HUES64 (cell line): Measurements from ENCODE around the gene AKR1E2.

Source experiments
- H3K27ac ChIP-seq: 2 replicates; pipeline ENCODE4 v1.7.0; 2013; ENCODE audit warnings: low read depth, low read length, inconsistent platforms
- H3K27me3 ChIP-seq: 2 replicates; pipeline ENCODE4 v1.6.1; 2013; ENCODE audit warnings: mild to moderate bottlenecking, low read length; ENCODE audit not compliant: insufficient read depth
- H3K36me3 ChIP-seq: 2 replicates; pipeline ENCODE4 v1.6.1; 2013; ENCODE audit warnings: mild to moderate bottlenecking, low read length; ENCODE audit not compliant: insufficient read depth
- H3K4me1 ChIP-seq: 2 replicates; pipeline ENCODE4 v1.6.1; 2013; ENCODE audit warnings: mild to moderate bottlenecking, low read length, moderate library complexity; ENCODE audit not compliant: insufficient read depth
- H3K4me3 ChIP-seq: 2 replicates; pipeline ENCODE4 v1.5.1; 2013; ENCODE audit warnings: mild to moderate bottlenecking, low read length, moderate library complexity
- H3K9ac ChIP-seq: 2 replicates; pipeline ENCODE4 v1.6.1; 2013; ENCODE audit warnings: mild to moderate bottlenecking, low read depth, low read length
- H3K9me3 ChIP-seq: 2 replicates; pipeline ENCODE4 v1.6.1; 2013; ENCODE audit warnings: low read depth, low read length; ENCODE audit not compliant: insufficient read depth
- WGBS: fragments of 150-250, 120-280 bp; methylation state at CpG from one replicate; pipeline ENCODE4 v1.1.7; 2013; ENCODE audit warnings: missing lambda C conversion rate; 5-methylcytosine and 5-hydroxymethylcytosine counted together

AKR1E2 gene

DNA sequence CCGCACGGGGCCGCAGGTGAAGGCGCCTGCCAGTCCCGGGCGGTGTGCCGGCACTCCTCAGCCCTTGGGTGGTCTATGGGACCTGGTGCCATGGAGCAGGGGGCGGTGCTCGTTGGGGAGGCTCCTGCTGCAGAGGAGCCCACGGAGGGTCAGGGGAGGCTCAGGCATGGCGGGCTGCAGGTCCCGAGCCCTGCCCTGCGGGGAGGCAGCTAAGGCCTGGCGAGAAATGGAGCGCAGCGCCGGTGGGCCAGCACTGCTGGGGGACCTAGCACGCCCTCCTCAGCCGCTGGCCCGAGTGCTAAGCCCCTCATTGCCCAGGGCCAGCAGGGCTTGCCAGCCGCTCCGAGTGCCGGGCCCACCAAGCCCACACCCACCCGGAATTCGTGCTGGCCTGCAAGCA lies 18.9 kb downstream of the AKR1E2 start:
- 97% methylated on average over 25 of the region's 25 CpGs for WGBS

GRCh38 chr10:4845766-4846165 lies 19.8 kb downstream of the AKR1E2 start:
- Histone ChIP-seq H3K27ac (no peak overlapping the region), H3K4me1 (peaks cover 5% of the 10 kb centered on the region; the same call in 1 of the 2 replicates), H3K9me3 (no peaks in the 10 kb centered on the region), H3K27me3 (no peaks in the 10 kb centered on the region), H3K4me3 (no peak overlapping the region), H3K36me3 (no peaks in the 10 kb centered on the region), H3K9ac (no peak overlapping the region)
- 94% methylated on average over 11 of the region's 11 CpGs for WGBS

More for the DNA sequence above, 18.9 kb downstream of the AKR1E2 start:
- no peaks in the 10 kb centered on the region for H3K9me3 ChIP-seq
- no peaks in the 10 kb centered on the region for H3K27me3 ChIP-seq
- H3K4me3 ChIP-seq = no peak overlapping the region
- H3K9ac ChIP-seq = no peak overlapping the region
- H3K27ac ChIP-seq = no peak overlapping the region
- H3K36me3 ChIP-seq = no peaks in the 10 kb centered on the region
- H3K4me1 ChIP-seq = peaks cover under 1% of the 10 kb centered on the region; the same call in 1 of the 2 replicates

DNA sequence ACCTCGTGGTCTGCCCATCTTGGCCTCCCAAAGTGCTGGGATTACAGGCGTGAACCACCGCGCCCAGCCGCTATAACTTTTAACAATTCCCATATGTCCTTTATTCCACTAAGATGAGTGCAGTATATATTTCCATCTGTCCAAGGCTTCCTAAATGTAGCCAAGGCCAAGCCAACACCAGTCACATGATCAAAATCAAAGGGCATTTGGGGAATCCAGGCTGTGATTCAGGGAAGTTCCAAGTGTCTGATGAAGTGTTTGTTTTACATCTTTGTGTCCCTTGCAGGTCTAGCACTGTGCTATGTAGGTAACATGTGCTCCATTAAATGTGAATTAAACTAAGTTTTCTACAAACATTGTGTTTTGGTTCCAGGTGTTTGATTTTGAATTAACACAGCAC lies 20.8 kb downstream of the AKR1E2 start:
- Histone ChIP-seq H3K27me3 (no peaks in the 10 kb centered on the region), H3K27ac (no peak overlapping the region), H3K9ac (no peak overlapping the region), H3K36me3 (no peaks in the 10 kb centered on the region), H3K4me3 (no peak overlapping the region), H3K4me1 (peaks cover 5% of the 10 kb centered on the region; the same call in 1 of the 2 replicates), H3K9me3 (no peaks in the 10 kb centered on the region)
- WGBS = 75% methylated on average over 5 of the region's 5 CpGs

DNA sequence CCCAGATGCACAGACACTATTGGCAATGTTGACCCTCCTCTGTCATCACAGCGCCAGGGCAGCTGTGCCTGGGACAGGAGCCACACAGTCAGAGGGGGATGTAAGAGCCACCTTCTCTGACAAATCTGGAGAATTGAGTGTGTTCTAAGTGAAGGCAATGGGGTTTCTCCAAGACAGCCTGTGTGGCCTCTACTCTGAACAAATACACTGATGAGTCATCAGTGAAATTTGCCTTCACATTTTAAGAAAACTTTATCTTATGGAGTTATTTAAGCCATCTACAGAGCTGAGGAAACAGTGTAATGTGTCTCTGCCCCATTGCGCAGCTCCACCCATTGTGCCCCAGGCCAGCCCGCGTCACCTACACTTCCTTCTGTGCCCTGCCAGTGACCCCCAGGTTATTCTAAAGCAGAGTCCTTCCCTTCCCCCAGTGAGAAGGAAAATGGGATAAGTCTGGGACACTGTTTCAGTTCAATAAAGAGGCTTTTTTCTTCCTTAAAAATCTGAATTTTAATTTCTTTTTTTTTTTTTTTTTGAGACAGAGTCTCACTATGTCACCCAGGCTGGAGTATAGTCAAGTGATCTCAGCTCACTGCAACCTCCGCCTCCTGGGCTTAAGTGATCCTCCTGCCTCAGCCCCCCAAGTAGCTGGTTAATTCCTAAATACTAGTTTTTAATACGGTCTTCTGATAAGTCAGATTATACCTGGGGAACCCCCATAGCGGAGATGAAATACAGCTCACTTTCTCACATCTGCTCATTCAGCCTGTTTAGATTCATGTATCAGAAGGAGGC lies 21.8 kb downstream of the AKR1E2 start:
- no peak overlapping the region for H3K27ac ChIP-seq
- peaks cover 5% of the 10 kb centered on the region; the same call in 1 of the 2 replicates for H3K4me1 ChIP-seq
- no peaks in the 10 kb centered on the region for H3K36me3 ChIP-seq
- no peaks in the 10 kb centered on the region for H3K27me3 ChIP-seq
- H3K9ac ChIP-seq = no peak overlapping the region
- WGBS = 100% methylated on average over 7 of the region's 7 CpGs
- H3K9me3 ChIP-seq = no peaks in the 10 kb centered on the region
- H3K4me3 ChIP-seq = no peak overlapping the region

DNA sequence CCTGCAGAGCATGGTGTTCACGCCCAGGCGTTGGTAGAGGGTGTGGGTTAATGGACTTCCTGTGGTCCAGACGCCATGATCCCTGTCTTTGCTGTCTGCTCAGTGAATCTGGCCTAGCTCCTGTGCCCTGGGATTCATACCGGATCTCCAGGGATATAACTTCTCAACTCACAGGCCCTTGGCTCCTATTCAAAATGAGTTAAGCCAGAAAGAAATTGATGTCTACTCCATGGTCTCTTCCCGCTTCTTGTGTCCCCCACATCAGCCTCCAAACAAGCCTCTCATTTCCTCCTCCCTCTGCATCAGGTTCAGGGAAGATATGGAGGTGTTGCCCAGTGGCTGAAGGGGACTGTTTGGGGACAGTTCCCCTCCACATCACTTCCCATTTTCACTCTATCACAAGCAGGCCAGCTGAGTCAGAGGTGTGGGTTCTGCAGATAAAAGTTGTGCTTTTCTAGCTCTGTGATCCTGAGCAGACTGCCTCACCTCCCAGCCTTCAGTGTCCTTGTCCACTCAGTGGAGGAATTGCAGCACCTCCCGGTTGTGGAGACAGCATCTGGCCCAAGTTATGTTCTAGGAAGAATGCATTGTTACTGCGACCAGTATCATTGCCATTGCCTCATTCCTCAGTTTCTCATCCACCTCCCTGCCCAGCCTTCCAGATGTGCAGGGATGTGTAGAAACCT lies 22.5 kb downstream of the AKR1E2 start:
- H3K27me3 ChIP-seq = no peaks in the 10 kb centered on the region
- 98% methylated on average over 7 of the region's 7 CpGs for WGBS
- H3K4me3 ChIP-seq = no peak overlapping the region
- no peak overlapping the region for H3K27ac ChIP-seq
- no peaks in the 10 kb centered on the region for H3K36me3 ChIP-seq
- H3K9me3 ChIP-seq = no peaks in the 10 kb centered on the region
- no peak overlapping the region for H3K9ac ChIP-seq
- peaks cover 5% of the 10 kb centered on the region; the same call in 1 of the 2 replicates for H3K4me1 ChIP-seq

- H3K9me3 ChIP-seq = no peaks in the 10 kb centered on the region
- H3K4me3 ChIP-seq = no peak overlapping the region
- no peaks in the 10 kb centered on the region for H3K36me3 ChIP-seq
- peaks cover 5% of the 10 kb centered on the region; the same call in 1 of the 2 replicates for H3K4me1 ChIP-seq
- no peak overlapping the region for H3K27ac ChIP-seq
- H3K27me3 ChIP-seq = no peaks in the 10 kb centered on the region
- no peak overlapping the region for H3K9ac ChIP-seq
- 92% methylated on average over 5 of the region's 5 CpGs for WGBS
These were observed 23.0 kb downstream of the AKR1E2 start for GRCh38 chr10:4849042-4849402.

GRCh38 chr10:4849555-4850242 lies 23.7 kb downstream of the AKR1E2 start:
- H3K27me3 ChIP-seq = no peaks in the 10 kb centered on the region
- no peaks in the 10 kb centered on the region for H3K36me3 ChIP-seq
- H3K9ac ChIP-seq = no peak overlapping the region
- H3K4me3 ChIP-seq = no peak overlapping the region
- WGBS = 21% methylated on average over 12 of the region's 12 CpGs
- H3K4me1 ChIP-seq = peaks cover 5% of the 10 kb centered on the region; the same call in 1 of the 2 replicates
- H3K9me3 ChIP-seq = no peaks in the 10 kb centered on the region
- H3K27ac ChIP-seq = no peak overlapping the region

GRCh38 chr10:4850397-4850796 lies 24.4 kb downstream of the AKR1E2 start:
- Histone ChIP-seq H3K4me1 (peaks cover 5% of the 10 kb centered on the region; the same call in 1 of the 2 replicates), H3K4me3 (no peak overlapping the region)
- WGBS = 96% methylated on average over 7 of the region's 7 CpGs

GRCh38 chr10:4851176-4851575 lies 25.2 kb downstream of the AKR1E2 start:
- no peak overlapping the region for H3K4me3 ChIP-seq
- H3K36me3 ChIP-seq = no peaks in the 10 kb centered on the region
- no peaks in the 10 kb centered on the region for H3K27me3 ChIP-seq
- no peaks in the 10 kb centered on the region for H3K9me3 ChIP-seq
- no peak overlapping the region for H3K27ac ChIP-seq
- WGBS = 96% methylated on average over 5 of the region's 5 CpGs
- H3K9ac ChIP-seq = no peak overlapping the region
- H3K4me1 ChIP-seq = peaks cover 5% of the 10 kb centered on the region; the same call in 1 of the 2 replicates

More at GRCh38 chr10:4850397-4850796, 24.4 kb downstream of the AKR1E2 start:
- no peak overlapping the region for H3K9ac ChIP-seq
- H3K9me3 ChIP-seq = no peaks in the 10 kb centered on the region
- no peaks in the 10 kb centered on the region for H3K36me3 ChIP-seq
- H3K27me3 ChIP-seq = no peaks in the 10 kb centered on the region
- H3K27ac ChIP-seq = no peak overlapping the region

- H3K4me1 ChIP-seq = peaks cover 5% of the 10 kb centered on the region; the same call in 1 of the 2 replicates
- no peaks in the 10 kb centered on the region for H3K36me3 ChIP-seq
- no peak overlapping the region for H3K4me3 ChIP-seq
- H3K9me3 ChIP-seq = no peaks in the 10 kb centered on the region
- no peaks in the 10 kb centered on the region for H3K27me3 ChIP-seq
- 76% methylated on average over 6 of the region's 6 CpGs for WGBS
- no peak overlapping the region for H3K27ac ChIP-seq
- H3K9ac ChIP-seq = no peak overlapping the region
These were observed 25.8 kb downstream of the AKR1E2 start for GRCh38 chr10:4851846-4852245.
